GM04504 (cell line): ENCODE data around the gene IQGAP2.
"Not testable (repeated sequence)": the region's sequence is repeated elsewhere in the genome, so short reads cannot be mapped to it uniquely, and the experiment has no call there.

Source experiments
- DNase-seq: peaks from one replicate; pipeline ENCODE4 v3.0.0-alpha.2; 2012; ENCODE audit warnings: low read depth

IQGAP2 gene

DNA sequence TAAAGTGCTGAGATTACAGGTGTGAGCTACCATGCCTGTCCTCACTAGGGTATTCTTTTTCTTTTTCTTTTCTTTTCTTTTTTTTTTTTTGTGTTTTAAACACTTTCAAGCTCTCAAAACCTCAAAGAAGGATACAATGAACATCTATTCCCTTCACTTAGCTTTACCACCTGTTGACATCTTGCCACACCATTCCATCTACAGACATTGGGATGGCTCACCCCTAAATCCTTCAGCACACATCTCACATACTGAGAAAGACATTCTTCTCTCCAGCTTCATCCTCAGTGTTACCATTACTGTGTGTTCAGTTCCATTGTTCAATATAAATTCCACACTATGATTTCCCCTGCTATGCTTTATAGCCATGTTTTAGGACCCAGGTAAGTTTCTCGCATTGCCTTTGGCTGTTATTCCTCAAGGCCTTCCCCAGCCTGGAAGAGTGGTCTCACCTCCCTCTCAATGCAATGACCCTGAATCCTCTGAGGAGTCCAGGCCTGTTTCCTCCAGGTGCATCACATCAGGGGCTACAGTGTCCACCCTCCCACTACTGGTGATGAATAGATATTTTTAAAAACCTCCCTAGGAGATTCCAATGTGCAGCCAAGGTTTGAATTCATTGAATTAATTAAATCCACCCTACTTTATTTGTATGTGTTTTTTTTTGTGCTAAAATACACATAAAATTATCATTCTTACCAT lies 16.7 kb downstream of the IQGAP2 start:
- DNase-seq, result no peak

DNA sequence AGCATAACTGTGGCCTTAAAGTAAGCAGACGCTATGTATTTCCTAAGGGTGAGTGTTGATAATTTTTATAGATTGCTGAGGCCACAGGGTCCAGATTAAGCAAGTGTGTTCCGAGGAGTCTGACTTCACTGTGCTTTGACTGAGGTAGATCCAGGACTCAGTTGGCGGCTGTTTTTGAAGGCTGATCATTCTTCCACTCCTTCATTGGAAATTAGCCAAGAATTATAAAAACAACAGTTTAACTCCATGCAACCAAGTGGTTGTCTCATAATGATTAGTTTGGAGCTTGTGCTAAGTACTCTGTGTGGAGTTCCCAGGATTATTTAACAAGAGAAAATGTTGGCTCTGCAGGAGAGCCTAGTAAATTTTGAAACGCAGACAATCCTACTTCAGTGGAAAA lies 19.1 kb downstream of the IQGAP2 start:
- DNase-seq, result no peak

DNA sequence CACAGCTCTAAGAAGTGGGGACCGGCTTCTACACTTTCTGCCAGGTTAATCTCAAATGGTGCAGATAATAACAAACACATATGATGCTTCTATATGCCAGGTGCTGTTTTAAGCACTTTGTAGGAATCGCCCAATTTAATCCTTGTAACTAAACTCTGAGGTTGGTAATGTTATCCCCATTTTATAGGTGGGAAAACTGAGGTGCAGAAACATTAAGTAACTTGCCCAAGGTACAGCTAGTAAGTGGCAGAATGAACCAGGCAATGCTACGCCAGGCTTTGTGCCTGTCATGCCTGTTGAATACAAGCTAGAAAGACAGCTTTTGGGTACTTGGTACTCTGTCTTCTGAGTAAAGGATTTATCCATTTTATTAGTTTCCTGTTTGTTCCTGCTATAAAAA lies 19.7 kb downstream of the IQGAP2 start:
- no peak for DNase-seq

- no peak for DNase-seq
These were observed 22.1 kb downstream of the IQGAP2 start for GRCh38 chr5:76425146-76425545.

DNA sequence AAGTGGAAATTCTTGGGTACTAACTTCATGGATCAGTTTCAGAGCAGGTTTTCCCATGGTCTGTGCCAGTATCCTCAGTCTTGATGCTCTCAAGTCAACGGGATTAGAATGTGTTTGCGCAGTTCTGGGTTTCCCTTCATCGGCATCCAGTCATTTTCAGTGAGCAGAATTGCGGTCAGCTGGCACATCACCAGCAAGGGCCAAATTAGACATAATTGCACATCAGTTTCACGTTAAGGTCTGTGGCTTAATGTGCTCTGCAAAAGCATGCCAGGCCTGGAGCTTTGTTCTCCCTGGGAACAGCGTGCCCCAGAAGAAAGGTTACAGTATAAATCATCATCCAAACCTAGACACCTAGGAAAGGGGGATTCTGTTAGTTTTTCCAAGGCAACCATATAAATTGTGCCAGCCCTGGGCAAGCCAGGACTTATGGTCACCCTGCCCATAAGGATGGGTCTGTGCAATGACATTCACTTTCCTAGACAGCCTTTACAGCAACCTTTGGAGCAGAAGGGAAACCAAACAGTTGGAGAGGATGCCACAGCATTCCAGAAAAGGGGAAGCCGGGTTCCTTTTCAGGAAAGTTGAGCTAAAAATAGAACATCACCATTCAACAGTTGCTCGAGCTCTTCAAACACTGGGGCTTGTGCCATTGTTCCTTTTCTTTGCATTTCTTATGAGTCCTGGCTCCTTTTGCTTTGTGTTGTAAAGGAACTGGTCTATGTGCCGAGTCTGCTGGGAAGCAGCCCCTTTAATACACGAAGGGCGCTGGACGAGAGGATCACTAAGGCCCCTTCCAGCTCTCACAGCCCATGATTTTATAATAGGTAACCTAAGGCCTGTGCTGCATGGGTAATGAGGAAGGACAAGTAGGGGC lies 23.1 kb downstream of the IQGAP2 start:
- DNase-seq, result no peak

- no peak for DNase-seq
These were observed 24.4 kb downstream of the IQGAP2 start for GRCh38 chr5:76427206-76428140.

GRCh38 chr5:76428550-76428949 lies 25.5 kb downstream of the IQGAP2 start:
- DNase-seq, result not testable (repeated sequence)

GRCh38 chr5:76433261-76433660 lies 30.2 kb downstream of the IQGAP2 start:
- DNase-seq, result no peak

DNA sequence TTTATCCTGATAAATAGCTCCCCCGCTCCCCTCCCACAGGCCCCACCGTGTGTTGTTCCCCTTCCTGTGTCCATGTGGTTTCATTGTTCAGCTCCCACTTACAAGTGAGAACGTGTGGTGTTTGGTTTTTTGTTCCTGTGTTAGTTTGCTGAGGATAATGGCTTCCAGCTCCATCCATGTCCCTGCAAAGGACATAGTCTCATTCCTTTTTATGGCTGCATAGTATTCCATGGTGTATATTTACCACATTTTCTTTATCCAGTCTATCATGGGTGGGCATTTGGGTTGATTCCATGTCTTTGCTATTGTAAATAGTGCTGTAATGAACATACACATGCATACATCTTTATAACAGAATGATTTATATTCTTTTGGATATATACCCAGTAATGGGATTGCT lies 34.4 kb downstream of the IQGAP2 start:
- DNase-seq, result not testable (repeated sequence)

- no peak for DNase-seq
These were observed 34.9 kb downstream of the IQGAP2 start for GRCh38 chr5:76438025-76438424.

- no peak for DNase-seq
These were observed 36.1 kb downstream of the IQGAP2 start for GRCh38 chr5:76439201-76439600.

DNA sequence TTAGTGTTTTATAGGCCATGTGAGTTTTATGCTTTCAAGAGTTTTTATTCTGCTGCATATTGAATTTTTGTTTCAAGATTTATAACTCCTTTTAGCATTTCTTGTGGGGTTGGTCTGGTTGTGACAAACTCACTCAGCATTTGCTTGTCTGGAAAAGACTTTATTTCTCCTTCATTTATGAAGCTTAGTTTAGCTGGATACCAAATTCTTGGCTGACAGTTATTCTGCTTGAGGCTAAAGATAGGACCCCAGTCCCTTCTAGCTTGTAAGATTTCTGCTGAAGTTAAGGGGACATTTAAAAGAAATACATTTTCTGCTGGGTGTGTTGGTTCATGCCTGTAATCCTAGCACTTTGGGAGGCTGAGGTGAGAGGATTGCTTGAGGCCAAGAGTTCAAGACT lies 36.8 kb downstream of the IQGAP2 start:
- no peak for DNase-seq

GRCh38 chr5:76441101-76441500 lies 38.0 kb downstream of the IQGAP2 start:
- DNase-seq, result no peak

- DNase-seq, result no peak
These were observed 39.0 kb downstream of the IQGAP2 start for GRCh38 chr5:76441890-76442673.

DNA sequence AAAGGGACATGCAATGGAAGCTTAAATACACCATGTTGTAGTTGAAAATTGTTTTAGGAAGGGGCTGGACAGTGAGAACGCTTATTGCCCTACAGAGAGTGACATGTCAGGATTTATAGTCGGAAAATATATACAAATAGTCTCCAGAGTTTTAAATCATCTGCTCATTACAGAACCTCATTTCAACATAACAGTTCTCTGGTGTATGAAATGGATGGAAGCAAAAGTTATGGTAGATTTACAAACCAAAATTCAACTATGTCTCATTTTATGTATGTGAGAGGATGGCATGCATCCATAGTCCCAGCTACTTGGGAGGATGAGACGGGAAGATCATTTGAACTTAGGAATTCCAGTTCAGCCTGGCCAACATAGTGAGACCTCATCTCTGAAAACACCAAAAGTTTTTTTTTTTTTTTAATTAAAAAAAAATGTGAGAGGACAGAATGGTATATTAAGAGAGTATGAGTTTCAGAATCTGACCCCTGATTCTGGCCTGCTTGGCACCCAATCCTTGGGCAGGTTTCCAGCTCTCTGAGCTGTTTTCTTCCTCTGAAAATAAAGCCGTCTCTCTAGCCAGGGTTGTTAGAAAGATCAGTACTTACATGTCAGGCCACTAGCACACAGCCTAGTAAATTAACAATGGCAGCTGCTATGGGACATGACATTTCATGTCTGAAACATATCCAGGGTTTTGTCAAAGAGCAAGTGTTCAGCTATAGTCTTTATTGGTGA lies 40.1 kb downstream of the IQGAP2 start:
- DNase-seq, result no peak

- DNase-seq, result no peak
These were observed 42.0 kb downstream of the IQGAP2 start for GRCh38 chr5:76445063-76445462.

- DNase-seq, result no peak
These were observed 42.7 kb downstream of the IQGAP2 start for GRCh38 chr5:76445830-76446229.

GRCh38 chr5:76446776-76447175 lies 43.7 kb downstream of the IQGAP2 start:
- DNase-seq, result no peak

GRCh38 chr5:76449606-76450005 lies 46.5 kb downstream of the IQGAP2 start:
- no peak for DNase-seq

DNA sequence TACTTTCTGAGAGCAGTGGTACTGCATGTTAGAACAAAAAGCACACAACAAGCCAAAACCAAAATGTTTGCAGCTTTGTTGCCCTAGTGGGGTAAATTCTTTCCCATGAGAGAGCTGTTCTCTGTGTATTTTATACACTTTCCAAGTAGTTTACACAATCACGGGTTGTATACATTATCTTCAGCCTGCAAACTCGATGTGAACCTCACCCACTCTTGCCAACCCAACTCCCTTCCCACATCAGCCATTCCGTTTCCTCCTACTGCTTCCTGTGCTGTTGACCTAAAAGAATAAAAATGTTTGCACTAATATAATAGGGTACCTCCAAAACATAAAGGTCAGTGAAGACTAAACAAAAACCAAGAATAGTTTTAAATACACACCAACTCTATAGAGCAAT lies 47.0 kb downstream of the IQGAP2 start:
- DNase-seq, result no peak
